GM21360 (cell line): ENCODE measurements around the gene C1QTNF4.
A peak's percentile ranks its signal among the peaks of the same experiment; 100 is the strongest.
"Not testable (repeated sequence)": the region's sequence is repeated elsewhere in the genome, so short reads cannot be mapped to it uniquely, and the experiment has no call there.

ENCODE experiments used
- ATAC-seq: cut with Tn5 transposase; IDR thresholded peaks from one replicate; pipeline ENCODE4 v1.9.1; 2021; ENCODE audit warnings: mild to moderate bottlenecking, moderate library complexity; ENCODE audit not compliant: unreplicated experiment

C1QTNF4 gene

DNA sequence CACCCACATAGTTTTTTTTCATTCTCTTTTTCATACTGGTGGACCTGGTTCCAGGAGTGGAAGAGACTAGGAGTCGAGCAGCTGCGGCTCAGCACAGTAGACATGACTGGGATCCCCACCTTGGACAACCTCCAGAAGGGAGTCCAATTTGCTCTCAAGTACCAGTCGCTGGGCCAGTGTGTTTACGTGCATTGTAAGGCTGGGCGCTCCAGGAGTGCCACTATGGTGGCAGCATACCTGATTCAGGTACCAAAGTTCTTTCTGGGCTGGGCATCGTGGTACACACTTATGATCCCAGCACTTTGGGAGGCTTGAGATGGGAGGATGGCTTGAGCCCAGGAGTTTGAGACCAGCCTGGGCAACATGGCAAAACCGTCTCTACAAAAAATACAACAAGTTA, 24.6 kb downstream of the C1QTNF4 start:
- ATAC-seq, result no peak

- no peak for ATAC-seq
Observed at GRCh38 chr11:47566149-47566698, 28.0 kb downstream of the C1QTNF4 start.

DNA sequence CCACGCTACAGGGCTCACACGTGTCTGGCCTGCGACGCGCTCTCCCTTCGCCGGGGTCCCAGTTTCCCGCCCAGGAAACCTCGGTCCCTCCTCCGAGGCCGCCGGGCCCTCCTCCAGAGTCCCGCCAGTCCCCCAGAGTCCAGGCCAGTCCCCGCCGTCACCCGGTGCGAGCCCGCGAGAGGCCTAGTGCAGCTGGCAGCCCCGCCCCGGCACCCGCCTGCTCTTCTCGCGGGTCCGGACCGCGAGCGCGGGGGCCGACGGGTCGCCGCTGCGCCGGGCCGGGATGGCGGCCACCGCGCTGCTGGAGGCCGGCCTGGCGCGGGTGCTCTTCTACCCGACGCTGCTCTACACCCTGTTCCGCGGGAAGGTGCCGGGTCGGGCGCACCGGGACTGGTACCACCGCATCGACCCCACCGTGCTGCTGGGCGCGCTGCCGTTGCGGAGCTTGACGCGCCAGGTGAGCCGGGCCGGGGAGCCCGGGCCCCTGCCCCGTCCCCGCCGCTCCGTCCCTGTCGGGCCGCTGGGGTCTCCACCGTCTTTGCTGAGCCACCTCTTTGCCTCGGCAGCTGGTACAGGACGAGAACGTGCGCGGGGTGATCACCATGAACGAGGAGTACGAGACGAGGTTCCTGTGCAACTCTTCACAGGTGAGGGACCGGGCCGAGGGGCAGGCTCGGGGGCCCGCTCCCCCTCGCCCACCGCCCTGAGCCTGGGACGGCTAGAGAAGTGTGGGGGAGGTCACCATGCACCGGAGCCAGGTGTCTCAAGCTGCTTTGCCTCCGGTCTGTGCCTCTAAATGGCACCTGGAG, 28.7 kb downstream of the C1QTNF4 start, which contains the start of gene PTPMT1:
PTPMT1 (plus strand) TSS at position 260 of the 809 bp plus-strand sequence; CDS start at position 284, 24 bp downstream.
- ATAC-seq, result peak; percentile 86

DNA sequence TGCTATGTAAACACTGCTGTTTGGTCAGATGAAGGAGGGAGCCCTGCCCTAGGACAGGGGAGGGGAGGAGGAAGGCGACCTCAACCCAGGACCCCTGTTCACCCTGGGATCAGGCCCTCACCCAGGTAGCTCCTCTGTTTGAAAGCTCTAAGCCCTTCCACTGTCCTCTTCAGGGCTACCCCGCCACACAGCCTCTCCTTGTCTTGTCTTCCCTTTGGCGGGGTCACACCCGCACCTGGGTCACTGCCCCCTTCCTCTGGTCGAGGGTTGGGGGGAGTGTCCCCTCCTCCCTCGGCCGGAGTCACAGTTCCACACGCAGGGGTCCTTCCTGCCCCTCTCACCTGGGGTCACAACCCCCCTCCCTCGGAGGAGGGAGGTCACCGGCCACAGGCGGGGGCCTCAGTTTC, 29.3 kb downstream of the C1QTNF4 start:
- peak; percentile 16 for ATAC-seq

- ATAC-seq, result not testable (repeated sequence)
Observed at GRCh38 chr11:47564366-47564765, 29.8 kb downstream of the C1QTNF4 start.

DNA sequence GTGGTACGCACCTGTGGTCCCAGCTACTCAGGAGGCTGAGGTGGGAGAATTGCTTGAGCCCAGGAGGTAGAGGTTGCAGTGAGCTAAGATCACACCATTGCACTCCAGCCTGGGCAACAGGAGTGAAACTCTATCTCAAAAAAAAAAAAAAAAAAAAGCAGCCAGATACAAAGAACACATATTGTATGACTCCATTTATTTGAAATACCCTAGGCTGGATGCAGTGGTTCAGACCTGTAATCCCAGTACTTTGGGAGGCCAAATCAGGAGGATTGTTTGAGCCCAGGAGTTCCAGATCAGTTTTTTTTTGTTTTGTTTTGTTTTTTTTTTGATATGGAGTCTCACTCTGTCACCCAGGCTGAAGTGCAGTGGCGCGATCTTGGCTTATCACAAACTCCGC, 31.8 kb downstream of the C1QTNF4 start:
- ATAC-seq, result not testable (repeated sequence)

- no peak for ATAC-seq
Observed at GRCh38 chr11:47560426-47560825, 33.8 kb downstream of the C1QTNF4 start.

DNA sequence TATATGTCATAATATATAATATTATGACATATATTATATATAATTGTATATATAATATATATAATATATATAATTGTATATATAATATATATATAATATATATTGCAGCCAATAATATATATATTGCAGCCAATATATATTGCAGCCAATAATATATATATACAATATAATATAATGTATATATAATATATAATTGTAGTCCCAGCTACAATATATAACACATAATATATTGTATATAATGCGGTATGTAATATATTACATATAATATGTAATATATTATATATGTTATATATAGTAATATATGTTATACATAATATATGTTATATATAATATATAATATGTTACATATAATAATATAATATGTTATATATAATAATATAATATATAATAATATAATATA, 35.5 kb downstream of the C1QTNF4 start:
- ATAC-seq, result no peak

GRCh38 chr11:47557004-47557403, 37.2 kb downstream of the C1QTNF4 start:
- not testable (repeated sequence) for ATAC-seq

GRCh38 chr11:47553406-47553743, 40.8 kb downstream of the C1QTNF4 start:
- ATAC-seq, result peak; percentile 28

DNA sequence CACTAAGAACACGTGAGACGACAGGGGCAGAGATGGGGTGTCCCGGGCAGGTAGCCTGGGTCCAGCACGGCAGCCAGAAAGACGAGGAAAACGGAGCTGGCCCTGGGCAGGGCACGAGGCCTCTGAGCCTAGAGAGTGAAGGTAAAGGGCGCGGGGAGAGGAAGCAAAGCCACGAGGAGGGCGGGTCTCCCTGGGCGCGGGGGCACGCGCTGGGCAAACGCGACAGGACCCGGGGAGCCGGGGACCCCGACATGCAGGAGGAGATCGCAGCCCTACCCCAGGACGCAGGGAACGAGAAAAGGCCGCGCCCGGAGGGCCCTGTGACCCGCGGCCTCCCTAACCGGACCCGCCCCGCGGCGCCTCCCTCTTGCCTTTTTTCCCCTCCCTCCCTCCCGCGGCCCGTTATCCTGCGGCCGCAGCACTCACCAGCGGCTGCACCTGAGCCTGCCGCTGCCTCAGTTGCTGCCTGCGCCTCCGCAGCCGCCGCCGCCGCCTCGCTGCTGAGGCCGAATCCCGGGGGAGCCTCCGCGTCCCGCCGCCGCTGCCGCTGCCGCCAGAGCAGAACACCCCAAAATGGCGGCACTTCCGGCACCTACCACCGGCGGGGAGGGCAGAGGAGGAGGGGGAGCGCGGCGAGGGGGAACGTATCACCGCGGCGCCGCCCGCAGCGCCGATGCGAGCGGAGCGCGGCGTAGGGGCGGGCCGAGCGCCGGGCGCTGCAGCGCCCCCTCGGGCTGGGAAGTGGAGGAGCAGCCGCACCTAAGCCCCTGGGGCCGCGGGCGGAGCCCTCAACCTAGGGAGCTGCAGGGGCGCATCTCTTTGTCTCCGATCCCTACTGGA, 41.4 kb downstream of the C1QTNF4 start, which contains the start of gene CELF1:
CELF1 (minus strand) TSS at position 567 of the 840 bp plus-strand sequence. CDS start 53,609 bp downstream, outside the sequence.
- peak; percentile 95 for ATAC-seq

DNA sequence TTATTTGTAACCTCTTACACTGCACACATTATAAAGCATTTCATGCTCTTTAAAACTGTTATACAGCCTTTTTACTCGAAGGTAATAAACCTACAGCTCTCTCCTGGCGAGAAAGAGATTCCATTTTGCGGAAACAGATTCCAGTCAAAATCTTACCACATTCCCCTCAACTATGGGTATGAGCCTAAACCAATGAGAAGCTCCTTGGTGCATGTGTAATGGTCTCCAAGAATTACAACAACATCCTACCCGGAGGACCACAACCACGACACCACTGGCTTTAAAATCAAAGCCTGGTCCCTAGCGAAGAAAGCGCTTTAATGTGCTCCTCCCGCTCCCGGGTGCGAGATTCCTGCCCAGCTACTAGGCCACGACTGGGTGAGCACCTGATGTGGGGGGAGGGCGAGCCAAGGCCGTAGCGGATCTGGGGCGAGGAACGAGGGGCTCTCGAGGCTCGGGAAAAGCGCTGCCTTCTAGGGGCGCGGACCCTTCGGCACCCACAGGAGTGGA, 42.1 kb downstream of the C1QTNF4 start:
- no peak for ATAC-seq

DNA sequence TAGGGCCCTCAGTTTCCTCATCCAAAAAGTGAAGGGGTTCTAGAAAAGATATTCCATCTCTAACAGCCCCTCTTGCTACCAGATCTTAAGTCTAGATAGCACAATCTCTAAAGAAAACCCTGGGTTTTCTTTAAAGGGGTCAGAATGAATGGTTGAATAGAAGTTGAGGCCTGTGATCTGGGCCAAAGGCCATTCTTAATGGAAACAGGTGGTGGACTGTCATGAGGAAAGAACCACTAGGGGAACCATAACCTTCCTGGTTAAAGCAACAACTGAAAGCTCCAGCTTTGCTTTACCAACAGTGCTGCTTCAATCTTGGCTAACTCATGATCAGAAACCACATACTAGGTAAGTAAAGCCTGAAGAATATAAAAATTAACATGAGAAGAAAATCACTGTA, 43.1 kb downstream of the C1QTNF4 start:
- ATAC-seq, result no peak

DNA sequence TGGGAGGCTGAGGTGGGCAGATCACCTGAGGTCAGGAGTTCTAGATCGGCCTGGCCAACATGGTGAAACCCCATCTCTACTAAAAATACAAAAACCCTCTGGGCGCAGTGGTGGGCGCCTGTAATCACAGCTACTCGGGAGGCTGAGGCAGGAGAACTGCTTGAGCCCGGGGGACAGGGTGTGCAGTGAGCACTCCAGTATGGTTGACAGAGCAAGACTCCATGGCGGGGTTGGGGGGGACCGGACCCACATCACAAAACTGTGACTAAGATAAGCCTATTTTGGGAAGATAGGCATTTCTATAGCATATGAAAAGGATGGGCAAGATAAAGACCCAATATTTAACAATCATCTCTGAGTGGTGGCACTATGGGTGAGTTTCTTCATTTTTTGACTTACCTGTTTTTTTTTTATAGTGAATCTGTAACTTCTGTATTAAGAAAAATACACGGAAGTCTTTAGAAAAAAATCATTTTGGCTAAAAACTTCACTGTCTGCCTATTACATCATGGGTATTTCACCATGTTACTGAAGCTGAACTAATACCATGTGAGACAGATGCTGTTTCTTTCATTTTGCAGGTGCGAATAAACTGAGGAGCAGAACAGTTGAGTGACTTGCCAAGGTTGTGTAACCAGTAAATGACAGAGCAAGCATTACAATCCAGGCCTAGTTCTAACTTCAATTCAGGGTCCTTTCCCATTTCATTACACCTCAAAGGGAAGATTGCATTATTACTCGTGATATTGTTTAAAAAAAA, 43.7 kb downstream of the C1QTNF4 start:
- ATAC-seq, result no peak

GRCh38 chr11:47546274-47546673, 47.9 kb downstream of the C1QTNF4 start:
- ATAC-seq, result not testable (repeated sequence)

GRCh38 chr11:47545298-47545697, 48.9 kb downstream of the C1QTNF4 start:
- no peak for ATAC-seq

- ATAC-seq, result no peak
Observed at GRCh38 chr11:47541070-47541469, 53.1 kb downstream of the C1QTNF4 start.

DNA sequence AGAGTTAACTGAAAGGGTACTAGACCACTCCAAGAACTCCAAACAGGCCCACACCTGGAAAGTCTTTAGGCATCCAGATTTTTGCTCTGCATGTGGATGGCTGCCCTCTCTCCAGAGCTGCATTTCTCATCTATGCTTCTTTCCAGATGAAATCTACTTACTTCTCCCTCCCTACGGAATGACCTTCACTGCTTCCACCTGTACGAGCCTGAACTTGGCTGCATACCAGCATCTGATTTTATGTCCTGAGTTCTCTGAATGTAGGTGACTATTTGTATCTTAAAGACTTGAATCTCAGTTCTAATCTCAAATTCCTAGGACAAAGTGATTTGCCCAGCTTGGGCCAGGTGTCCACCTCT, 54.6 kb downstream of the C1QTNF4 start:
- no peak for ATAC-seq
